Hematopoietic multipotent progenitor cell treated with erythropoietin and hydrocortisone succinate and interleukin-3 and kit ligand, for 6 days (in vitro differentiated cells): ENCODE results near the gene SLC9A7.

Experiments
- DNase-seq: peaks from one replicate; pipeline ENCODE4 v3.0.0-alpha.2; 2015

SLC9A7 gene

DNA sequence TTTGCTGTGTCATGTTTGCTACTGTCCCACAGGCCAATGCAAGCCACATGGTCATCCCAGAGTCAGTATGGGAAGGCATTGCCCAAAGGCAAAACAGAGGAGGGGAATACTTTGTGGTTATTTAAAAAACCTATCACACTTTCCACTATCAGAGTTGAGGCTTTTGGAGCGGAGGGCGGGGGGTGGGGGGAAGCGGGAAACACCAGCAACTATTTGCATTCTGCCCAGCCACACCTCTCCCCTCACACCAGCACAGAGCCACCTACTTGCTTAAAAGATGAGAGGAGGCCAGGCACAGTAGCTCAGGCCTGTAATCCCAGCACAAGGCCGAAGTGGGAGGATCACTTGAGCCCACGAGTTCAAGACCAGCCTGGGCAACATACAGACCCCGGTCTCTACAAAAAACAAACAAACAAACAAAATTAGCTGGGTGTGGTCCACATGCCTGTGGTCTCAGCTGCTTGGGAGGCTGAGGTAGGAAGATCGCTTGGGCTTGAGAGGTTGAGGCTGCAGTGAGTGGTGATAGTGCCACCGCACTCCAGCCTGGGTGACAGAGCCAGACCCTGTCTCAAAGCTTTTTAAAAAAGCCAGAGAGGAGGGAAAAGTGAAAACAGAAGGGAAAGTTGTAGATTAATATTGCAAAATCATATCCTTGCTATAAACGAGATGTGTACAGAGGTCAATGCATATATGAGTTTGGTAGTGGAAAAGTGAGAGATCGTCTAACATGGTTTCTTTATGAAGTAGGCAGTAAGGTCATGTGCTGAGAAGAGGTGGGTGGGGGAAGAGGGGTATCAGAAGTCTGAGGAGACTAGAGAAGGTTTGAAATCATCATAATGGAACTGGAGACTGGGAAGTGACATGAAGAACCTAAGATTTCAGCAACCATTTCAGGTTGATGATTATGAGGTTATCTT lies 187.2 kb downstream of the SLC9A7 start:
- DNase-seq: peak; percentile 38

DNA sequence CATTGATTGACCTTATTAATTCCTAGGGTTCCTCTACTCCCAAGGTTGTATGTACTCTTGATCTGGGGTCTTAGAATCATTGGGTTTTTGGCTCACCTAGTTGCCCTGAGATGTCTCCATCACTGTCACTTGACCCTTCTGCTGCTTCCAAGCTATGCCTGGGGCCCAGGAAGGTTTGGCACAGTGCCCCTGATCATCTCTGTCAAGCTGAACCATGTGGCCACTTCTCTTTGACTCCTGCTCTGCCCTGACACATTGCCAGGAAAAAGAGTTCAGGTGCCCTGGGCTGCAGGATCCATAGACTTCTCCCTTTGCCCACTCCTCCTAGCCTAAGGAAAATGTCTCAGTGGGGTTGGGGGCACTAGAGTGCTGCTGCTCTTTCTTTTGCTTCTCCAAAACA lies 189.3 kb downstream of the SLC9A7 start:
- DNase-seq: no peak

DNA sequence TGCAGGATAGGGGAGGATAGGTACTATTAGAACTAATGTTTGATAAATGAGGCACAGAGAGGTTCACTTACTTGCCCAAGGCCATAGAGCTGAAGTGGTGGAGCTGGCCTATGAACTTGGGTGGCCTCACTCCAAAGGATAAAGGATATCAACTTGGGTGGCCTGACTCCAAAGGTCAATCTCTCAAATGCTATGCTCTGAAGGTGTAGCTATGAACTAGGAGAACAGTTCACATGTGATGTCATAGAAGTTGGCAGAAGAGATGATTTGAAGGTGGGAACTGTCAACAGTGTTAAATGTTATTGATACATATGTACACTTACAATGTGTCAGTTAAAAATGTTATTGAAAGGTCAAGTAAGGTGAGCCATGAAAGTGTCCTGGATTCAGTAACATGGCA lies 191.5 kb downstream of the SLC9A7 start:
- no peak for DNase-seq

DNA sequence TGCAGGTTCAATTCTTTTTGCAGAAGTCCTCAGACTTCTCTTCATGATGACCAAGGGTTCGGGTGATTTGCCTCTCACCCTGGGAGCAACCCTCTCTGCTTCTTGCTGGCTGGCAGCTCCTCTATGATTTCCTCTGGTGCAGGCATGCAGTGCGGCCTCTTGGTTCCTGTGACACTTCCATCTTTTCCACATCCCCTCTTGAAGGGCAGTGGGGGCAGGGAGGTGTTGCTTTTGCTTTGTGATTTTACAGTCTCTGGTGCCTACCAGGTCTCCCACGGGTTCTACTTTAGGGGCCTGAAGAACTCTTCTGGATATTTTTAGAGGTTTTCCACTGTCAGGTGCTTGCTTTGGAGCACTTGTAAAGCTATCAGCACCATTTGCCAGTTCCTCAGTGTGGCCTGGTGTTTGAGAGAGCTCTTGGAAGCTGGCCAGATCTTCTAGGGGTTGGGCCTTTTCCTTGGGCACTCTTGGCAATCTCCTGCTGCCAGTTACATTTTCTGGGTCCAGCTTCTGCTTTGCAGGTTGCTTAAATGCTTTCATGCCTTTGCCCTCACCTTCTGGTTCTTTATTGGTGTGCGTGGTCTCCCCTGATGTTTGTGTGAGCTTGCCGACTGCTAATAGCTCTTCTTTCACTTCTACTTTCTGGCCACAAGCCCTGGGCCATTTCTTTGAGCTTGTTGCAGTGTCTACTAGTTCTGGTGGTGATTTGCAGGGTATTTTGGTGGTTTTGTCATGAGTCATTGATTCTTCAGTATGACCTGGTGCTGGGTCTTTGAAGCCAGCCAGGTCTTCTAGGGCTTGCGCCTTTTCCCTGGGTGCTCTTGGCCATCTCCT lies 196.9 kb downstream of the SLC9A7 start:
- peak; percentile 88 for DNase-seq

DNA sequence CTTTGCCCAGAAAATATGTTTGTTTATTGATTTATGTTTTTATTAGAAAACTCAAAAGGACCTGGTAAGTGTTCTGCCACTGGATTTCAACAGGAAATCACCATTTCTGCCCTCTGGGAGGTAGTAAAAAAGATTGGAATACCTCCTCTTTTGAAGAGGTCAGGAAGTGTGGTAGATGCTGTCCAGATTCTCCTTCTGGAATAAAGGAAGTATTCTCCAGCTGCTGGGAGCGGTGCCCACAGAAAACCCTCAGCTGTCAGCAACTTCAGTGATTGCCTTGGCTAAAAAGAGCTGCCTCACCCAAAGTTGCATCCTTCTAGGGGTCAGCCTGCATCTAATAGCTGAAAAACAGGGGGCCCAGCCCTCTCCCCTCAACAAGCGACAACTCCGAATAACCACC lies 199.9 kb downstream of the SLC9A7 start:
- DNase-seq: no peak

DNA sequence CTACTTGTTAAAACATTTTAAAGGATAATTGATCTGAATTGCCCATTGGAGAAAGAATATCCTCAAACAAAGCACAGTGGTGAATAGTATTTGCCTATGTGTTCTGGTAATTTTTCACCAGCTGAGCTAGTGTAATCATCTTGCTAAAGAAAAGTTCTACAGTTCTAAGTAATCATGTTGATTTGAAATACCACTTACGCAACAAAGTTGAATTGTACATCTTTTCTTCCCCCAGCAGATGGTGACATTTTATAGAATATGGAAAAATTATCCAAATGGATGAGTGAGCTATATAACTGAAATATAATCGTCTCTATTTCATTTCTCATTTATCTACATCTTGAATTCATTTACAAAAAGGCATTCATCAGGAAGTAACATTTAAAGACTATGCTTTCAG lies 204.0 kb downstream of the SLC9A7 start:
- peak; percentile 40 for DNase-seq

DNA sequence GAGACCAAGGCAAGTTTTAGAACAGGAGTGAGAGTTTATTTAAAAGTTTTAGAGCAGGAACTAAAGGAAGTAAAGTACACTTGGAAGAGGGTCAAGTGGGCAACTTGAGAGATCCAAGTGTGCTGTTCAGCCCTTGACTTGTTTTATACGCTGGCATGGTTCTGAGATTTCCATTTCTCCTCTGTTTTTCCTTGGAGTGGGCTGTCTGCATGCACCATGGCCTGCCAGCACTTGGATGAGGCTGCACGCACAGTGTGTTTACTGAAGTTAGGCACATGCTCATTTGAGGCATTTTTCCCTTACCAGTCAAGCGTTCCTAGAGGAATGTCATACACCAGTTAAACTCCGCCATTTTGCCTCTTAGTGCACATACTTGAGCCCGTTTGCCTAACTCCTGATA lies 205.0 kb downstream of the SLC9A7 start:
- no peak for DNase-seq

DNA sequence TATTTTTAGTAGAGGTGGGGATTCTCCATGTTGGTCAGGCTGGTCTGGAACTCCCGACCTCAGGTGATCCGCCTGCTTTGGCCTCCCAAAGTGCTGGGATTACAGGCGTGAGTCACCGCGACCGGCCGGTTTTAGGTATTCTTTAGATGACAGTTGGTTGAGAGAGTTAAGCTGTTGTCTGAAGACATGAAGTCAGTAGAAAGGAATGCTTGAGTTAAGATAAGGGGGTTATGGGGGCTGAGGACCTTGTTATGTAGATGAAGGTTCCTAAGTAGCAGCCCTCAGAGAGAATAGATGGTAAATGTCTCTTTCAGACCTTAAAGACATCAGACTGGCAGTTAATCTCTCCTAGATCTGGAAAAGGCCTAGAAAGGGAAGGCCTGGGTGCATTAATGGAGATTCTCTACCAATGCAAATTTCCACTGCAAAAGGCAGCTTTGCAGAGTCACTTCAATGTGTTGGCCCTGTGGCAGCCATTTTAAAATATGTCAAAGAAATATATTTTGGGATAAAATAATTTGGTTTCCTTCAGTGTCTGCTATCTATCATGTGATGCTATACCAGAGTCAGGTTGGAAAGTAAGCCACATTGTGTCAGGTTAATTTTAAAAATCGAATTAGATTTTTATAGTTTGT lies 207.3 kb downstream of the SLC9A7 start:
- DNase-seq: no peak

DNA sequence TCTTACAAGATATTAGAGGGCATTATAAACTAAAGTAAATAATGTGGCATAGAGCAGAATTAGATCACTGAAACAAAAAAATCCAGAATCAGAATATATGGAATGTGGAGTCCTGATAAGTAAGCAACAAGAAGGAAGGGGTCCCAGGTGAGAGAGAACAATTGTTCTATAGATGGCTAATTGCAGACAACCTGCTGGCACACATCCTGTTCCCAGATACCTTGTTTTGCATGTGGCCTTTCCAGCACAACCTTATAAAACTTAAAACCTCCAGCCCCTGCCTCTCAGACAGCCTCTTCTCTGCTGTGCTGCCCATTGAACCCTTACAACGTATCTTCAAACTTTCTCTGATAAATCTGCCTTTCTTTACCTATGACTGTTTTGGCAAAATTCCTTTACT lies 209.0 kb downstream of the SLC9A7 start:
- no peak for DNase-seq
